SH-SY5Y (cell line): ENCODE data around the gene ALAS1.

Experiments used
- GATA2 ChIP-seq: IDR thresholded peaks from 2 replicates; pipeline ENCODE4 v1.6.1; 2011; ENCODE audit warnings: mild to moderate bottlenecking, low read depth, low read length
- GATA3 ChIP-seq: IDR thresholded peaks from 2 replicates; pipeline ENCODE4 v1.6.1; 2011; ENCODE audit warnings: low read depth, mild to moderate bottlenecking, low read length, moderate library complexity

Gene ALAS1

DNA sequence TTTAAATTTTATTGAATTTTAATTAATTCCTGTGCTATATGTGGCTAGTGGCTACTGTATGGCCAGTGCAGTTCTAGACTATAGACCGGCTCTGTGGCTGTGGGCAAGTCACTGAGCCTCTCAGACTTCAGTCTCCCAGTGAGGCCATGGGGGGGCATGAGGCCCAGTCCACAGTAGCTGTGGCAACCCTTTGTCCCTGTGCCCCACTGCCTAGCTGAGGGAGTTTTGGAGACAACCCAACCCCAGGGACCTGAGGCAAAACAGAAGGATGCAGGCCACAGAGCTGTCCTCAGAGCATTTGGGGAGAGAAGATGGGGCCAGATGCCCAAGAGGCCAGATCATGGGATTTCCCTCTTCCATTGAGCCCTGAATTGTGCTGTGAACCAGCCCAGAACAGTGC is 24.9 kb upstream of the ALAS1 start:
- TF ChIP-seq GATA3, result no peak
- no peak for TF ChIP-seq GATA2

DNA sequence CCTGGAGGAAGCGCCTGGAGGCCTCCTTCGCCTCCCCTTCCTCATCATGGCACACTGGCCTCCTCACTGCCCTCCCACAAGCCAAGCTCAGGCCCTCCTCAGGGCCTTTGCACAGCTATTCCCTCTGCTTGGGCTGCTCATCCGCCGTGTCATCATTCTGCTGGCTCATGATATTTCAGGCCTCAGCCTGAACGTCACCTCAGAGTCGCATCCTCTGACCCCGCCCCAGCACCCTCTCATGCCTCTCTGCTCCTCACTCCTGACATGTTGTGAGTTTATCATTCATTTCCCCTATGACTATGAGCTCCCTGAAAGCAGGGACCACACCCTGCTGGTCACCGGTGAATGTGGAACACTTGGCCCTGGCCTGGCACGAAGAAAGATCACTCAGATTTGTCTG is 23.1 kb upstream of the ALAS1 start:
- no peak for TF ChIP-seq GATA3

DNA sequence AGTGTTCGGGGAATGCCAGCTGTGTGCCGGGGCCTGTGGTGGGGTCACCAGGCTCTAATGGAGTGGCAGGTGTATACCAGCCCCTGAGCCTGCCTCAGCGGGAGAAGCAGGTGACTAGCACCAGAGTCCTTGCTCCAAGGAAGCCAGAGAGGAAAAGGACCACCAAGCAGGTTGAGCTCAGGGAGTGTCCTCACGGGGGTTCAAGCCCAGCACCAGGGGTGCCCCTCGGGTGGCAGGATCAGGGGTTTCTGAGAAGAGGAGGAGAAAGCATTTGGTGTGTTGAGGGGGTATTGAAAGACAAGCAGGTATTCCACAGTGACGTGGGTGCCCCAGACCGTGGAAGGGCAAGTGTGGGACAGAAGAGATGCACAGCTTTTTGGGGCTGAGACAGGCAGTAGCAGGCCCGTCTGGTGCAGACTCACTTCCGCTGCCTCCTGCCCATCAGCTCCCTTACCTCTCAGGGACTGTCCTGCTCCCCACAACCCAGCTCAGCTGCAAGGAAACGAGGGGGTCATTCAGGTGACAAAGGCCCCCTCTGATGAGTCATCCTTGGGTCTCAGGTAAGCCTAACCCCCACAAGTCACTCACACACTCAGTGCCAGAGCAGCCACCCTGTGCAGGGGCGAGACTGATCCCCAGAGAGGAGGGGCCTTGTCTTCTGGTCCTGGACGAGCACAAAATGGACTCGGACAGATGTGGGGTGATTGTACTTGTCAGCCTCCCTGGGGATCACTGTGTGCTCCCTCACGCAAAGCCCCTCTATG is 22.4 kb upstream of the ALAS1 start:
- TF ChIP-seq GATA3 (no peak), GATA2 (no peak)

DNA sequence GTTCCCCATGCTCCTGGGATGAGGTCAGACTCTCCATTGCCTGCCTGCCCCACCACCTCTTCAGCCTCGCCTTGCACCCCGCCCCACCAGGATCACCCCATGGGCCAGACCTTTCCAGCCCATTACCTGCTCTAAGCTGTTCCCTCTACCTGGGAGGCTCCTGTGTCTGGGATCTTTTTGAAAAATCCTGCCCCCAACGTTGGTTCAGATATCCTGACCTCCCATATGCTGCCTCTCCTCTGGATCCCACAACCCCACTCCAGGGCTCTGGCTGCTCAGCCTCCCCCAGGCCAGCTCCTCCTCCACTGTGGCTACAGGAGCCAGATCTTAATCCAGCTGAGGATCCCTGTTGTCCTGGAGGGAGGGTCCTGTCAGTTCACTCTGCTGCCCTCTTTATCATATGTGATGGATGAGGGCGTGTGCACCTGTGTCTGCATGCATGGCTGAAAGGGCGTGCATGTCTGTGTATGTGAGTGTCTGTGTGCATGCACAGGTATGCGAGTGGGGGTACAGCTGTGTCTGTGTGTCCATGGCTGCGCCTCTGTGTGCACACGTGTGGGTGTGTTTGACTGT is 21.7 kb upstream of the ALAS1 start:
- TF ChIP-seq GATA3 (no peak), GATA2 (no peak)

DNA sequence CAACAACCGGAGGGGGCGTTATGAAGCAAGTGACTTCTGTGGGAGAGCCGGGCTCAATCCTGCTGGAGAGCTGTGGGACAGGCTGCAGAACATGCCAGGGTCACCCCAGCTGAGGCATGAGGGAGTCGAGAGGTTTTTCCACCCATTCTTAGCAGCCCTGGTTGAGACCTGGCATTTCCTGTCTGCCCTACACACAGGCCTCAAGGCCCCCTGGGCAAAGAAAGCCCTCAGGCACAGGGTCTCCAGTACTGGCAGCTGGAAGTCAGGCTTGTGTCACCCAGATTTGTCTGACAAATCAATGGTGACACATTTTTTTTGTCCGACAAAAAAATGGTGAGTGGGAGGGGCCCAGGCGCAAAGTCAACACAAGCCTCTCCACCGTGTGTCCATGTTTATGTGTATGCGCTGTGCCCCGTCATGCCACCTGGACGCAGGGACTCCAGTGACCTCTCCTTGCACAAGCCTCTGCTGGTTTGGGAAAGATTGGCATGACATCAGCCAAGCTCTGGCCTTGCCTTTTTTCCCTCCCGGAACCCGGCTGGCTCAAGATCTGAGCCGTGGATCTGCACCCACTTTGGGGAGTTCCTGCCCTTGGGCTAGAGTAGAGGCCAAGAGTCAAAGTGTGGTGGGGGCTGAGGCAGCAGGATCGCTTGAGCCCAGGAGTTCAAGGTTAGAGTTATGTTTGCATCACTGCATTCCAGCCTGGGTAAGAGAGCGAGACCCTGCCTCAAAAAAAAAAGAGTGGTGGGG is 20.8 kb upstream of the ALAS1 start:
- TF ChIP-seq GATA2 (no peak), GATA3 (no peak)

DNA sequence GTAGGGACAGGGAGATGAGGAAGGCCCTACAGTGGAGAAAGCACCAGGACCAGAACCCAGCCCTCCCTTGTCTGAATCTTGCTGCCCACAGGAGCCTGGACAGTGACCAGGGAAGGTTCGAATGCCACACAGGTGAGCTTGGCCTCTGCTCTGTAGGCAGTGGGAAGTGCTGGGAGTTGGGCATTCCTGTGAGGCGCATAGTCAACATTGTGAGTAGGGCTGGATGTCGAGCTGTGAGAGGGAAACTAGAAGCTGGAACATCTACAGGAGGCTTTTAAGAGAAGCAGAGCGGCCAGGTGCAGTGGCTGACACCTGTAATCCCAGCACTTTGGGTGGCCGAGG is 20.3 kb upstream of the ALAS1 start:
- TF ChIP-seq GATA2 (no peak), GATA3 (no peak)

DNA sequence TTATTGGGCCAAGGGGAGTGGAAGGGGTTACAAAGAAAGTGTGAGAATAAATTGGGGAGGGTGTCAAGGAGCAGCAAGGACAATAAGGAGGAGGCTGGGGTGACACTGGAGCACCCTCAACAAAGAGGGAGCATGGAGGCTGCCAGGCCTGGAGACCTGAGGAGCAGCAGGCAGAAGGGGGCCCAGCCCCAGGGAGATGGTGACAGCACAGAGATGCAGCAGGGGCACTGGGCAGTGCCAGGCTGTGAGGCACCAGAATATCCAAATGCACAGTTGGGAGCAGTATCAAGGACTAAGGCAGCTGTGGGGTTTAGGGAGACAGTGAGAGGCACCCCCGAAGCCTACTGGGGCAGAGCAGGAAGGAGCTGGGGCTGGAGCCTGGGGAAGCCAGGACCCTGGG is 19.4 kb upstream of the ALAS1 start:
- TF ChIP-seq GATA3 (no peak), GATA2 (no peak)

DNA sequence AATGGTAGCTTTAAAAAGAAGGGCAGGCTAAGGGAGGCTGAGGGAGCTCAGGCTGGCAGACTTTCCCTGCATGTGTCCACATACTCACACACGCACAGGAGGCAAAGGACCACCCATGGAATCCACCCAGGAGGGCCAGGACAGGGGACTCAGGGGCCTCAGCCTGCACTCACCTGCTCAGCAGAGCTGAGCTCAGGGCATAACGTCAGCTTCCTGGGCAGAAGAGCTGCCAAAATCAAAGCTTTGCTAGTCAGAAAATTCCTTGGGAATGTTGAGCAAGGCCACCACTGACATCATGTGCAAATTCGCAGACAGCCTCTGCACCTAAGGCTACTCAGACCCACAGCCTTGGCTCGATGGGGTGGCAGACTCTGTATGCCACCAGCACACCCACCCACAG is 16.4 kb upstream of the ALAS1 start:
- TF ChIP-seq GATA2 (no peak), GATA3 (no peak)

DNA sequence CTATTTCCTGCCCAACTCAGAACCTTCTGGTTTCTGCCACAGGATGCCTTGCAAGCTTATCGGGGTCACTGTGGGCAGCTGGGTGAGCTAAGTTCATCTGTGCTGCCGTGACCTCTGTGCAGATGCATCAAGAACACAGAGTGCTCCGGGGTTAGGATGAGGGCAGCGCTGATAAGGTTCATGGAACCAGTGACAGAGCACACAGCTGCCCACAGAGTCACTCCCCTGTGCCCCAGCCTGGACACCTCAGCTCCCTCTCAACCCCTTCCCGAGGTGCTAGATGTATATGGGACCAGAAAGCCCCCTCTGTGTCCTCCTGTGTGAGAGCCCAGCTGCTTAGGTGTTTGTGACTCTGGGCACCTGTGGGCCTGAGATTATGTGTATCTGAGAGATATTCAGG is 15.8 kb upstream of the ALAS1 start:
- TF ChIP-seq GATA3 (no peak), GATA2 (no peak)

DNA sequence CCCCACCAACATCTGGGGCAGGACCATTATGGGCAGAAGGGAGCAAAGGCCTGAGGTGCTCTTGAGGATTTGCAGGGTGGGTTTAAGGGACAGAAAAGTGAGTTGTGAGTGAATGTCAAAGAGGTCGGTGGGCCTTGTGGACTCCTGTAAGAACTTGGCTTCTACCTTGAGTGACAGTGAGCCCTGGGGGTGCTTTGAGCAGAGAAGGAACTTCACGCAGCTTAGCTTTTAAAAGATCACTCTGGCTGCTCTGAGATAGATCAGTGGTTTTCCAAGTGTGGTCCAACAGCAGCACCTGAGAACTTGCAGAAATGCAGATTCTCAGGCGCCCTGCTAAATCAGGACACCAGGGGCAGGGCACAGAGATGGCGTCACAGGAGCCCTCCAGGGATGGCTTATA is 15.3 kb upstream of the ALAS1 start:
- TF ChIP-seq GATA2 (no peak), GATA3 (no peak)

DNA sequence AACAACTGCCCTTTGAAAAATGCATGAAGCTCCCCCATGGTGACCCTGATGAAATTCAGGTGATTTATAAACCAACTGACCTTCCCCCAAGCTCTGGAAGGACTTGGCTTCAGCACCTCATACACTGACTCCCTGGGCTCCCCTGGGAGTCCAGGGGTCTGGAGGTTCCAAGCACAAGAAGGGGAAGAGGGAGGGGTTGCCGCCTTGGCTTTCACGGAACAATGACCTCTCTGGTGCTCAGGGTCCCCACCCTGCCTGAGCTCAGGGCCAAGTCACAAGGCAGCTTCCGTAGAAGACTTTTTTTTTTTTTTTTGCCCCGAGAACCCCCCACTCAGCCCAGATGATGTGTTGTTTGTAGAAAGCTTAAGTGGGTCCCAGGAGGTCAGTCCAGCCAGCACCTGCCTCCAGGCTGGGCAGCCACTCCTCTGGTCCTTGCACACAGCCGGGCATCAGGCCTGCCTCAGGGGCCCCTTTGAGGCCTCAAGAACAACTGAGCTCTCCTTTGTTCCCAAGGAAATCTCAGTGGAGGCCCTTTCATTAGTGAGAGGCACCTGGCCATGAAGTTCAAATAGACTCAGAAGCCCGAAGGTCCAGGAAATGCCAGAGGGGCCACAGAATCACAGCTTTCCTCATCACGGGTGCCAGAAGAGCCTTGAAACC is 14.0 kb upstream of the ALAS1 start:
- TF ChIP-seq GATA3 (no peak), GATA2 (no peak)

DNA sequence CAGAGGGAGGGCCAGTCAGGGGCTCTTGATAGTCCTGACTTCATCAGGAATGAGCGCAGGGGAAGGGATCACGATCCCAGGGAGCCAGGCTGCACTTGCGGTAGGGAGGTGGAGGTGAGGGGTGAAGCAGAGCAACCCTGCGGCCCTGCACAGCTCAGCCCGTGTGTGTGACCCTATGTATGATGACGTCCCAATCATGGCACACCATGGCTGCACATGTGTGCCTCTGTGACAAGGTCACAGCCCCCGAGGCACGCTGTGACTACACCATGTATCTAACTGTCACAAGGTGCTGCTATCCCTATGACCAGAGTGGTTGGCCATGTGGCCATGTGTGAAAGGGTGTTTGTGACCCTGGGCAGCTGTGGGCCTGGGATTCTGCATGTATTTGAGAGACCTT is 13.3 kb upstream of the ALAS1 start:
- TF ChIP-seq GATA2 (no peak), GATA3 (no peak)

DNA sequence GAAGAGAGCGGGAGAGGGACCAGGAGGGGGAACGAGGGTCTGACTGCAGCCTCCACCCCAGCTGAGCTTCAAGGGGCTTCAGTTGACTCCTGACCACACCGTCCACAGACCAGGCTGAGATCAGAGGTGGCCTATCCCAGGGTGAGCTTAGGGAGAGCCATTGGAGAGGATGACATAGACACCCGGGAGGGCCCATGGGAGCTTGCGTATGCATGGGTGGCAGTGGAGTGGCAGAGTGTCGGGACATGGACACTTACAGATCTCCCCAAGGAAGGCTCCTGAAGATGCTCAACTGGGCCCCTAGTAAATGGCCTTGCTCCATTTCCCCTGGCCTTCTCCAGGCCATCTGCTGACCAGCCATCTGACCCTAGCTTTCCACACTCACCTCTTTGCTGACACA is 12.6 kb upstream of the ALAS1 start:
- TF ChIP-seq GATA3, result no peak
- TF ChIP-seq GATA2, result no peak

DNA sequence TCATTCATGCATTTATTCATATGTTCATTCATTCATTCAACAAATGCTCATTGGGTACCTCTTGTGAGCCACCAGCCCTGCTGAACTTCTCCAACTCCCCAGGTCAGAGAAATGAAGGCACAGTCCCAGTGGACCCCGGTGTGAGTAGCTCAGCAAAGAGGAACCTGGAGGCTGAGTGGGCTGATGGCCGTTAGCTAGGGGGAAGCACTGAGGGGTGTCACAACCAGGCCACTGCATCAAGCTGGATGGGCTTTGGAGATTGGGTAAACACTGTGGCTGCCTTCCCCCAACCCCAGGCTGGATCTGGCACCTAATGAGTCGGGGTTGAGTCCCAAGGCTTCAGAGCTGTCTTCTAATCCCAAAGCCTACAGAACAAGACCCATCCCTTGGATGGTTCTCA is 12.1 kb upstream of the ALAS1 start:
- TF ChIP-seq GATA2 (no peak), GATA3 (no peak)

DNA sequence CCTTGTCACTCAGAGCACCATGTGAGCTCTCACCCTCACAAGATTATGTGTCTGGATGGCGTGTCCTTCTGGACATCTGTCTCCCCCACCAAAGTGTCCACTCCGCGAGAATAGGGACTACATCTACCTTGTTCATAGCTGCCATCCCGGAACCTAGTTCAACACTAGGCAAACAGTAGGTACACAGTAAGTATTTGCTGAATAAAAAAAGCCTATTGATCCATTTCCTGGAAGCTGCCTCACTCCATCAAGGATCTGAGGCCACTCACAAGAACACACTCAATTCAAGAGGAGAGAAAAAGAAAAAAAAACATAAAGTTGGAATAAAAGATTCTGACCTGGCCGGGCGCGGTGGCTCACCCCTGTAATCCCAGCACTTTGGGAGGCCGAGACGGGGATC is 11.2 kb upstream of the ALAS1 start:
- no peak for TF ChIP-seq GATA3
- no peak for TF ChIP-seq GATA2
